Measurements from ENCODE around the gene DIAPH2.

The DIAPH2 gene

GRCh38 chrX:97030463-97030862 lies 345.8 kb downstream of the DIAPH2 start:
- H3K36me3 ChIP-seq (ENCODE audit: control insufficient read depth in 2 of 2, insufficient read depth in 1 of 2, low read length in 2 of 2): no peaks in the 10 kb centered on the region
- TF ChIP-seq, protein P1, sequence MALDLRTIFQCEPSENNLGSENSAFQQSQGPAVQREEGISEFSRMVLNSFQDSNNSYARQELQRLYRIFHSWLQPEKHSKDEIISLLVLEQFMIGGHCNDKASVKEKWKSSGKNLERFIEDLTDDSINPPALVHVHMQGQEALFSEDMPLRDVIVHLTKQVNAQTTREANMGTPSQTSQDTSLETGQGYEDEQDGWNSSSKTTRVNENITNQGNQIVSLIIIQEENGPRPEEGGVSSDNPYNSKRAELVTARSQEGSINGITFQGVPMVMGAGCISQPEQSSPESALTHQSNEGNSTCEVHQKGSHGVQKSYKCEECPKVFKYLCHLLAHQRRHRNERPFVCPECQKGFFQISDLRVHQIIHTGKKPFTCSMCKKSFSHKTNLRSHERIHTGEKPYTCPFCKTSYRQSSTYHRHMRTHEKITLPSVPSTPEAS (tag by site-specific recombination; IDR thresholded peaks at IDR 0.05): no peak
- no peak for TF ChIP-seq ZNF549 (tag by site-specific recombination; IDR thresholded peaks at IDR 0.05)
- TF ChIP-seq ZNF518A (tag by site-specific recombination; conservative IDR thresholded peaks at IDR 0.05; ENCODE audit: low read depth): no peak
- no peak for TF ChIP-seq ZNF311 (tag by site-specific recombination; IDR thresholded peaks at IDR 0.05; ENCODE audit: borderline replicate concordance)
- TF ChIP-seq ZFP3 (tag by site-specific recombination; IDR thresholded peaks at IDR 0.05; ENCODE audit: low read depth): no peak
- TF ChIP-seq ZNF514 (tag by site-specific recombination; IDR thresholded peaks at IDR 0.05): no peak
- TF ChIP-seq ZNF600 (tag by site-specific recombination; IDR thresholded peaks at IDR 0.05): no peak
- no peak for TF ChIP-seq ZNF488 (tag by site-specific recombination; IDR thresholded peaks at IDR 0.05)
- no peak overlapping the region for H3K4me3 ChIP-seq (ENCODE audit: low read depth, low read length)
- H3K27ac ChIP-seq (ENCODE audit: extremely low read depth, low read depth, low read length): no peak overlapping the region
- H3K4me1 ChIP-seq (ENCODE audit: control insufficient read depth, insufficient read depth, low read length): no peaks in the 10 kb centered on the region
- no peaks in the 10 kb centered on the region for H3K9me3 ChIP-seq (ENCODE audit: control insufficient read depth, insufficient read depth, low read depth, low read length)
- ChIA-PET POLR2A (no interaction called here), CTCF (no interaction called here)

DNA sequence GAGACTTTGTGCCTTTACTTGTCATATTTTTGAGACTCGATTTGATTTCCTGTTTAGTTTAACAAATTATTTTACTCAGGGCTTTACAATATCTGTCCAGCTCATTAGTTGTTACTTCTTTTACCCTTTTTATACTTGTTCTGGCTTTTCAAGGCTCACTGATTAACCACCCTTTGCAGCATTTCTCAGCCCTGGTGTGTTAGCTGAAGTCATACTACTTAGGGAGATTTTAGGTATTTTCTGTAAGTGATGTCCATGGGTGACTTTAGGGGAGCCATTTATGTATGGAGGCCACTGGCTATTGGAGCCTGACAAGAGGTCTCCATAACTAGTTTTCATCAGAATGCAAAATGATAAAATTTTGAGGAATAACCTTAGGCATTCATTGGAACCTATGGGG lies 346.3 kb downstream of the DIAPH2 start:
- POLR2A ChIA-PET: no interaction called here
- H3K27ac ChIP-seq (ENCODE audit: extremely low read depth, low read depth, low read length): no peak overlapping the region
- TF ChIP-seq ZNF426 (tag by site-specific recombination; IDR thresholded peaks at IDR 0.05) (no peak), KLF16 (tag by site-specific recombination; IDR thresholded peaks at IDR 0.05) (no peak), ZNF621 (tag by site-specific recombination; IDR thresholded peaks at IDR 0.05) (no peak), ZNF623 (tag by site-specific recombination; IDR thresholded peaks at IDR 0.05) (no peak), ZNF133 (tag by site-specific recombination; IDR thresholded peaks at IDR 0.05) (no peak), YY1 (tag by site-specific recombination; IDR thresholded peaks at IDR 0.05) (no peak), ZNF416 (tag by site-specific recombination; IDR thresholded peaks at IDR 0.05) (no peak), ZNF391 (tag by site-specific recombination; IDR thresholded peaks at IDR 0.05; ENCODE audit: borderline replicate concordance, low read depth) (no peak), ZNF677 (tag by site-specific recombination; IDR thresholded peaks at IDR 0.05) (no peak), ZNF174 (tag by site-specific recombination; IDR thresholded peaks at IDR 0.05) (no peak), ZNF549 (tag by site-specific recombination; IDR thresholded peaks at IDR 0.05) (no peak), ZNF610 (tag by site-specific recombination; IDR thresholded peaks at IDR 0.05; ENCODE audit: borderline replicate concordance) (no peak), PRDM1 (tag by site-specific recombination; IDR thresholded peaks at IDR 0.05) (no peak), ZNF624 (tag by site-specific recombination; IDR thresholded peaks at IDR 0.05) (no peak), ZNF433 (tag by site-specific recombination; IDR thresholded peaks at IDR 0.05; ENCODE audit: low read depth) (no peak), ZNF701 (tag by site-specific recombination; IDR thresholded peaks at IDR 0.05) (no peak), ZNF19 (tag by site-specific recombination; IDR thresholded peaks at IDR 0.05; ENCODE audit: low read depth) (no peak), ZNF558 (tag by site-specific recombination; IDR thresholded peaks at IDR 0.05) (no peak)
- TF ChIP-seq, protein P2, sequence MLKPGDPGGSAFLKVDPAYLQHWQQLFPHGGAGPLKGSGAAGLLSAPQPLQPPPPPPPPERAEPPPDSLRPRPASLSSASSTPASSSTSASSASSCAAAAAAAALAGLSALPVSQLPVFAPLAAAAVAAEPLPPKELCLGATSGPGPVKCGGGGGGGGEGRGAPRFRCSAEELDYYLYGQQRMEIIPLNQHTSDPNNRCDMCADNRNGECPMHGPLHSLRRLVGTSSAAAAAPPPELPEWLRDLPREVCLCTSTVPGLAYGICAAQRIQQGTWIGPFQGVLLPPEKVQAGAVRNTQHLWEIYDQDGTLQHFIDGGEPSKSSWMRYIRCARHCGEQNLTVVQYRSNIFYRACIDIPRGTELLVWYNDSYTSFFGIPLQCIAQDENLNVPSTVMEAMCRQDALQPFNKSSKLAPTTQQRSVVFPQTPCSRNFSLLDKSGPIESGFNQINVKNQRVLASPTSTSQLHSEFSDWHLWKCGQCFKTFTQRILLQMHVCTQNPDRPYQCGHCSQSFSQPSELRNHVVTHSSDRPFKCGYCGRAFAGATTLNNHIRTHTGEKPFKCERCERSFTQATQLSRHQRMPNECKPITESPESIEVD (tag by site-specific recombination; IDR thresholded peaks at IDR 0.05): no peak

More for the DNA sequence above, 346.3 kb downstream of the DIAPH2 start:
- no peaks in the 10 kb centered on the region for H3K9me3 ChIP-seq (ENCODE audit: control insufficient read depth, insufficient read depth, low read depth, low read length)
- H3K4me1 ChIP-seq (ENCODE audit: control insufficient read depth, insufficient read depth, low read length): no peaks in the 10 kb centered on the region
- H3K36me3 ChIP-seq (ENCODE audit: control insufficient read depth in 2 of 2, insufficient read depth in 1 of 2, low read length in 2 of 2): no peaks in the 10 kb centered on the region
- CTCF ChIA-PET: no interaction called here
- H3K4me3 ChIP-seq (ENCODE audit: low read depth, low read length): no peak overlapping the region

Data from HEK293 (cell line).